Endodermal cell (in vitro differentiated cells): ENCODE data around the gene RELL1. TPM values are rescaled to one million over a fixed set of nuclear protein-coding genes. Genes with fewer than 3 reads are reported as not detected.

ENCODE experiments used
- DNase-seq: peaks from one replicate; pipeline ENCODE4 v3.0.0-alpha.2; 2017
- H3K27ac ChIP-seq: 2 replicates; pipeline ENCODE4 v1.5.1; 2013; ENCODE audit warnings: mild to moderate bottlenecking, low read depth, low read length, moderate library complexity
- H3K27me3 ChIP-seq: 2 replicates; pipeline ENCODE4 v1.6.1; 2013; ENCODE audit warnings: mild to moderate bottlenecking, low read length, moderate library complexity; ENCODE audit not compliant: insufficient read depth, control insufficient read depth, poor library complexity, severe bottlenecking
- H3K36me3 ChIP-seq: 2 replicates; pipeline ENCODE4 v1.7.0; 2013; ENCODE audit warnings: mild to moderate bottlenecking, low read length, moderate library complexity; ENCODE audit not compliant: control insufficient read depth, insufficient read depth
- H3K4me1 ChIP-seq: one replicate; pipeline ENCODE4 v1.7.0; 2013; ENCODE audit warnings: low read length; ENCODE audit not compliant: control insufficient read depth, insufficient read depth
- H3K4me3 ChIP-seq: 2 replicates; pipeline ENCODE4 v1.5.1; 2013; ENCODE audit warnings: mild to moderate bottlenecking, low read length, moderate library complexity
- H3K9ac ChIP-seq: 2 replicates; pipeline ENCODE4 v1.6.1; 2013; ENCODE audit warnings: mild to moderate bottlenecking, low read length, moderate library complexity; ENCODE audit not compliant: poor library complexity, severe bottlenecking; ENCODE audit errors: extremely low read depth
- H3K9me3 ChIP-seq: 2 replicates; pipeline ENCODE4 v1.6.1; 2013; ENCODE audit warnings: mild to moderate bottlenecking, low read length, moderate library complexity; ENCODE audit not compliant: control insufficient read depth
- H3K27ac Mint-ChIP-seq: 2 replicates; pipeline ENCODE4 v1.8.0; 2020; ENCODE audit warnings: mixed read lengths
- H3K27me3 Mint-ChIP-seq: 2 replicates; pipeline ENCODE4 v1.8.0; 2021; ENCODE audit warnings: mild to moderate bottlenecking, mixed read lengths; ENCODE audit not compliant: insufficient read depth
- H3K36me3 Mint-ChIP-seq: 2 replicates; pipeline ENCODE4 v1.8.0; 2020; ENCODE audit warnings: low read depth, mixed read lengths
- H3K4me1 Mint-ChIP-seq: 2 replicates; pipeline ENCODE4 v1.8.0; 2020; ENCODE audit warnings: mixed read lengths
- H3K4me3 Mint-ChIP-seq: 2 replicates; pipeline ENCODE4 v1.8.0; 2020; ENCODE audit warnings: mild to moderate bottlenecking, moderate library complexity, mixed read lengths
- H3K9me3 Mint-ChIP-seq: 2 replicates; pipeline ENCODE4 v1.8.0; 2020; ENCODE audit warnings: mild to moderate bottlenecking, mixed read lengths
- WGBS, 2 experiments: methylation state at CpG; one replicate each; pipeline versions ENCODE4 v1.1.5 to v1.1.7; 2013; ENCODE audit warnings: missing lambda C conversion rate in 2 of 2, mixed read lengths in 1 of 2; ENCODE audit not compliant: insufficient coverage in 1 of 2, insufficient read length in 1 of 2; 5-methylcytosine and 5-hydroxymethylcytosine counted together
- total RNA-seq, 2 donors: library from RNA; stranded (reverse); fragmentation: NEBNext Ultra II Directional in 1 of 2; extraction: Animal tissue kit (Norgen Biotek cat#: 25700) in 1 of 2; gene quantifications; 2 replicates in 1 of 2; 3 replicates in 1 of 2; pipeline ENCODE4 v1.2.1, GENCODE V29; 2021
- TF ChIP-seq, protein P1 (sequence below): fragments of 200-600 bp; sonication (generic); conservative IDR thresholded peaks from 2 replicates; pipeline ENCODE4 v1.5.0; 2021; ENCODE audit warnings: antibody characterized with exemption, mild to moderate bottlenecking

Gene RELL1
- total RNA-seq, 2 donors from 2014 or later, result 12.1 to 12.3 TPM

DNA sequence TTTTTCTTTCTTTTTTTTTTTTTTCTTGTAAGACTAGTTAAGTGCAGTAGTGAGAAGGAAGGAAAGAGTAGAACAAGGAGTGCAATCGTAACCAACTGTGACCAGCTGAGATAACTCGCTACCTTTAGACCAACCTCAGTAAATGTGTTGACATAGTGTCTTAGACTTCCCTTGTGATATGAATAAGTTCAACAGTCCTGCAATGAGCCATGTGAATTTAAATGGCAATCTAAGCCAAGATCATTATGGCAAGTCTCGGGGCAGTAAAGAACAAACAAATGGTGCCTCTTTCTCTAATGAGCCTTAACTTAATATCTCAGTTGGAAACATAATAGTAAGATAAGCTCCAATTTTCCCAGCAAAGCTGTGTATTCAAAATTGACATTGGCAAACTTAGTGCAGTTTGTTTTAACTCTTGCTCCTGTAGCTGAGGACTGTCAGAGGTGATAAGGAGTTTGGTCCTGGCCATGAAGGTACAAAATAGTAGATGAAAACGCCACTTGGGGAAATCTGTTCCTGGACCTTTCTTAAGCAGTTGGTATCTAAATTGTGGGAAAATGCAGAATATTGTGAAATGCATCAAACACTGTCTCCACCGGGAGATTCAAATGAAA, 13.8 kb upstream of the RELL1 start:
- no peak overlapping the region for H3K4me3 ChIP-seq

DNA sequence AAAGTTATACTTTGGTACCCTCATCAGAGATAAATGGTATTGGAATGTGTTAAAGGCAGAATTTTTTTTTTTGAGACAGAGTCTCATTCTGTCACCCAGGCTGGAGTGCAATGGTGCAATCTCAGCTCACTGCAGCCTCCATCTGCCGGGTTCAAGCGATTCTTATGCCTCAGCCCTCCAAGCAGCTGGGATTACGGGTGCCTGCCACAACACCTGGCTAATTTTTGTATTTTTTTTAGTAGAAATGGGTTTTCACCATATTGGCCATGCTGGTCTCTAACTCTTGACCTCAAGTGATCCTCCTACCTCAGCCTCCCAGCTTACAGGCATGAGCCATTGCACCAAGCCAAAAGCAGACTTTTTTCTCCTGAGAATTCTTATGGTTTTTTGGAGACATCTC, 11.4 kb upstream of the RELL1 start:
- Mint-ChIP-seq H3K27ac (no peak overlapping the region), H3K4me3 (no peak overlapping the region), H3K4me1 (peaks cover 14% of the 10 kb centered on the region), H3K36me3 (no peaks in the 10 kb centered on the region), H3K27me3 (peaks cover 2% of the 10 kb centered on the region), H3K9me3 (peaks cover 4% of the 10 kb centered on the region)
- no peaks in the 10 kb centered on the region for H3K4me1 ChIP-seq
- no peaks in the 10 kb centered on the region for H3K27me3 ChIP-seq
- H3K36me3 ChIP-seq, result no peaks in the 10 kb centered on the region
- no peak overlapping the region for H3K9ac ChIP-seq
- WGBS, 2 experiments, result 93 to 100% methylated on average over 3 of the region's 3 CpGs
- H3K27ac ChIP-seq, result no peak overlapping the region
- DNase-seq, result no peak
- no peak overlapping the region for H3K4me3 ChIP-seq
- TF ChIP-seq, protein P1, sequence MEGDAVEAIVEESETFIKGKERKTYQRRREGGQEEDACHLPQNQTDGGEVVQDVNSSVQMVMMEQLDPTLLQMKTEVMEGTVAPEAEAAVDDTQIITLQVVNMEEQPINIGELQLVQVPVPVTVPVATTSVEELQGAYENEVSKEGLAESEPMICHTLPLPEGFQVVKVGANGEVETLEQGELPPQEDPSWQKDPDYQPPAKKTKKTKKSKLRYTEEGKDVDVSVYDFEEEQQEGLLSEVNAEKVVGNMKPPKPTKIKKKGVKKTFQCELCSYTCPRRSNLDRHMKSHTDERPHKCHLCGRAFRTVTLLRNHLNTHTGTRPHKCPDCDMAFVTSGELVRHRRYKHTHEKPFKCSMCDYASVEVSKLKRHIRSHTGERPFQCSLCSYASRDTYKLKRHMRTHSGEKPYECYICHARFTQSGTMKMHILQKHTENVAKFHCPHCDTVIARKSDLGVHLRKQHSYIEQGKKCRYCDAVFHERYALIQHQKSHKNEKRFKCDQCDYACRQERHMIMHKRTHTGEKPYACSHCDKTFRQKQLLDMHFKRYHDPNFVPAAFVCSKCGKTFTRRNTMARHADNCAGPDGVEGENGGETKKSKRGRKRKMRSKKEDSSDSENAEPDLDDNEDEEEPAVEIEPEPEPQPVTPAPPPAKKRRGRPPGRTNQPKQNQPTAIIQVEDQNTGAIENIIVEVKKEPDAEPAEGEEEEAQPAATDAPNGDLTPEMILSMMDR, result no peak
- H3K9me3 ChIP-seq, result peaks cover 7% of the 10 kb centered on the region

More for the DNA sequence above, 13.8 kb upstream of the RELL1 start:
- Histone ChIP-seq H3K9me3 (no peaks in the 10 kb centered on the region), H3K4me1 (no peaks in the 10 kb centered on the region), H3K9ac (no peak overlapping the region), H3K36me3 (no peaks in the 10 kb centered on the region), H3K27me3 (no peaks in the 10 kb centered on the region), H3K27ac (no peak overlapping the region)
- Mint-ChIP-seq H3K27me3 (no peaks in the 10 kb centered on the region), H3K36me3 (no peaks in the 10 kb centered on the region), H3K4me1 (peaks cover 14% of the 10 kb centered on the region), H3K4me3 (no peak overlapping the region), H3K27ac (no peak overlapping the region), H3K9me3 (peaks cover 1% of the 10 kb centered on the region)
- no peak for DNase-seq
- 93% methylated on average over 4 to 5 of the region's 5 CpGs for WGBS, 2 experiments
- TF ChIP-seq, protein P1, result no peak

DNA sequence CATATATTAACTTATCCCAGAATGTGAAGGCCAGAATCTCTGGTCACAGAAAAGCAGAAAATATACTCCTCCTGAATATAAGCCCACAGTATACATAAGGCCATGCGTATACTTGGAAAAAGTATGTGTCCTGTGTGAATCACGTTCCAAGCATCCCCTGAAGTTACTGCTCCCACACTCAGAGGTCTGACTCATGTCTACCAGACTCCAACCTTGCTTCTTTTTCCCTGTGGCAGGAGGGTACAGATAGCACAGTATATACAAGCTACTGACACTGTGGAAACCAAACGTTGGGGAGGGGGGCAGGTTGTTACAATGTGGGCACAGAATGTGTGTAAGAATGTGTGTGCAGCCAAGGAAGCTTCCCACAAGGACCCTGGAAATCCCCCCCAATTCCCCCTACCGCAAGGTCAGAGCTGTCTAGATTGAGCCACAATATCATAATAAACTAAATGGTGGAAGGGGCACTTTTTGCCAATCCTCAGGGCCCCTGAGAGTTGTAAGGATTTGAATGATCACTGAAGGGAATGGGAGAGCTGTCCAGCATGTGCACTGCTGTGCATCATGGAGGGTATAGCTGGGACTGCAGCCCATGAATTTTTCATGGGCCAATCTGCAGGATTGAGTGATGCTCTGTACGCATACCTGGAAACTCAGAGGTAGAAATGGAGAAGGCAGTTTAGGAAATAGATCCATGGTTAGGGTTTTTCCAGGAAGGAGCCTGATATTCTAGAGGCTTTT, 7.4 kb upstream of the RELL1 start:
- Histone ChIP-seq H3K27ac (no peak overlapping the region), H3K4me3 (no peak overlapping the region), H3K36me3 (no peaks in the 10 kb centered on the region), H3K4me1 (no peaks in the 10 kb centered on the region), H3K27me3 (no peaks in the 10 kb centered on the region), H3K9me3 (peaks cover 7% of the 10 kb centered on the region), H3K9ac (no peak overlapping the region)
- Mint-ChIP-seq H3K9me3 (peaks cover 10% of the 10 kb centered on the region), H3K36me3 (no peaks in the 10 kb centered on the region), H3K27ac (no peak overlapping the region), H3K27me3 (peaks cover 6% of the 10 kb centered on the region), H3K4me1 (peaks cover 12% of the 10 kb centered on the region), H3K4me3 (no peak overlapping the region)
- DNase-seq, result no peak
- TF ChIP-seq, protein P1, result no peak
- WGBS, 2 experiments, result 97 to 100% methylated on average over 1 to 5 of the region's 5 CpGs
